ENCODE results near the gene MLF2. TPM values are rescaled to one million over a fixed set of nuclear protein-coding genes. Genes with fewer than 3 reads are reported as not detected.
A peak's percentile ranks its signal among the peaks of the same experiment; 100 is the strongest.

Gene MLF2
- polyA plus RNA-seq, 2 of the 4 experiments (the other 2 are of a cell fraction) = 295 to 302 TPM

GRCh38 chr12:6758506-6759095 is 5.7 kb upstream of the MLF2 start:
- FAIRE-seq (no peak), ATAC-seq (no peak), DNase-seq (ENCODE audit: low read depth in 1 of 2, low spot score in 1 of 2) (no peak)
- 92% methylated on average over 9 of the region's 9 CpGs for WGBS (ENCODE audit: missing lambda C conversion rate)
- H3K9me3 ChIP-seq = no peaks in the 10 kb centered on the region
- H3K27ac ChIP-seq = 0 out of 6 replicates have a peak overlapping the region, but pooled peaks of 1 of the 2 experiments have one; percentile 13
- ChIA-PET POLR2A (interaction anchor here (1.2 kb wide), 1 partner anchor 34 kb away, joined by 4 read pairs; the partner anchor contains the start of gene COPS7A), CTCF (interaction anchor here (0.9 to 13.7 kb wide), 5 partner anchors 19 to 132 kb away, joined by 3 to 670 read pairs (median 4); partner anchors contain the start of genes CD4, LAG3, P3H3 and PTMS)
- H3K4me3 ChIP-seq = no peak overlapping the region
- peaks cover 20% of the 10 kb centered on the region for H3K4me1 ChIP-seq
- no peak overlapping the region for H3K4me2 ChIP-seq
- TF ChIP-seq SREBF2 (IDR thresholded peaks at IDR 0.05) = no peak
- no peak for TF ChIP-seq CBX8 (IDR thresholded peaks at IDR 0.05)
- TF ChIP-seq NFE2L2 (conservative IDR thresholded peaks at IDR 0.05; ENCODE audit: low read length) = no peak
- TF ChIP-seq PBX3 (IDR thresholded peaks at IDR 0.05) = no peak
- TF ChIP-seq RARB (CRISPR knock-in tag; IDR thresholded peaks at IDR 0.05) = no peak
- TF ChIP-seq BCL3 (IDR thresholded peaks at IDR 0.05) = no peak
- TF ChIP-seq EHF (CRISPR knock-in tag; IDR thresholded peaks at IDR 0.05) = no peak
- no peak for TF ChIP-seq HOXB13 (CRISPR knock-in tag; IDR thresholded peaks at IDR 0.05; ENCODE audit: low read depth)
- TF ChIP-seq FOSL2 (IDR thresholded peaks at IDR 0.05) = no peak
- no peak for TF ChIP-seq FOSL2 (CRISPR knock-in tag; IDR thresholded peaks at IDR 0.05)
- TF ChIP-seq E2F6 (IDR thresholded peaks at IDR 0.05; ENCODE audit: borderline replicate concordance, low read depth) = no peak
- no peak for TF ChIP-seq HOXA7 (CRISPR knock-in tag; IDR thresholded peaks at IDR 0.05)
- no peak for TF ChIP-seq TFCP2L1 (CRISPR knock-in tag; IDR thresholded peaks at IDR 0.05)
- no peak for TF ChIP-seq FOSB (CRISPR knock-in tag; IDR thresholded peaks at IDR 0.05)
- no peak for TF ChIP-seq MAX (IDR thresholded peaks at IDR 0.05)

- ChIA-PET CTCF (interaction anchor here (0.7 to 13.7 kb wide), 4 partner anchors 20 to 92 kb away, joined by 3 to 670 read pairs (median 172); partner anchors contain the start of genes CD4, GNB3, GPR162 and LAG3), POLR2A (interaction anchor here (1.2 kb wide), 1 partner anchor 9 kb away, joined by 4 read pairs; the partner anchor contains the start of gene PTMS)
- H3K27ac ChIP-seq = 0 out of 6 replicates have a peak overlapping the region, but pooled peaks of 1 of the 2 experiments have one; percentile 22
- no peak overlapping the region for H3K4me2 ChIP-seq
- no peak overlapping the region for H3K4me3 ChIP-seq
- TF ChIP-seq RARB (CRISPR knock-in tag; IDR thresholded peaks at IDR 0.05) (no peak), EHF (CRISPR knock-in tag; IDR thresholded peaks at IDR 0.05) (no peak), RNF2 (IDR thresholded peaks at IDR 0.05; ENCODE audit: borderline replicate concordance, low read depth) (no peak), ELK1 (IDR thresholded peaks at IDR 0.05; ENCODE audit: low read depth, low read length) (no peak), JUN (IDR thresholded peaks at IDR 0.05) (no peak), RAD21 (conservative IDR thresholded peaks at IDR 0.05 in 1 of 2, IDR thresholded peaks at IDR 0.05 in 1 of 2) (no peak), TFCP2L1 (CRISPR knock-in tag; IDR thresholded peaks at IDR 0.05) (no peak), FOSL2 (IDR thresholded peaks at IDR 0.05) (no peak), FOSL2 (CRISPR knock-in tag; IDR thresholded peaks at IDR 0.05) (no peak), BHLHE40 (IDR thresholded peaks at IDR 0.05; ENCODE audit: low read depth, low read length) (no peak), RFX5 (IDR thresholded peaks at IDR 0.05) (no peak), MAZ (IDR thresholded peaks at IDR 0.05; ENCODE audit: borderline replicate concordance, low read depth, low read length) (no peak), CBX8 (IDR thresholded peaks at IDR 0.05) (no peak), MAFK (IDR thresholded peaks at IDR 0.05; ENCODE audit: partially characterized antibody) (no peak), JUNB (IDR thresholded peaks at IDR 0.05) (no peak), HES2 (IDR thresholded peaks at IDR 0.05) (no peak)
- no peak for DNase-seq (ENCODE audit: low read depth in 1 of 2, low spot score in 1 of 2)
- 90% methylated on average over 8 of the region's 8 CpGs for WGBS (ENCODE audit: missing lambda C conversion rate)
- FAIRE-seq = no peak
- no peak for ATAC-seq
- peaks cover 10% of the 10 kb centered on the region for H3K4me1 ChIP-seq
- no peaks in the 10 kb centered on the region for H3K9me3 ChIP-seq
These were observed 4.2 kb upstream of the MLF2 start for GRCh38 chr12:6757028-6757690.

Measured in A549 (cell line).